ENCODE measurements around the gene C1QL1. TPM values are rescaled to one million over a fixed set of nuclear protein-coding genes. Genes with fewer than 3 reads are reported as not detected.

The C1QL1 gene
- total RNA-seq, 1 experiment from 2014 or later, result 1.5 TPM

- Mint-ChIP-seq H3K27ac (ENCODE audit: unreplicated experiment) (no peak overlapping the region), H3K4me1 (ENCODE audit: low read depth, unreplicated experiment) (peaks cover 8% of the 10 kb centered on the region), H3K9me3 (ENCODE audit: low read depth, unreplicated experiment) (peaks cover 2% of the 10 kb centered on the region), H3K27me3 (ENCODE audit: unreplicated experiment) (peaks cover 69% of the 10 kb centered on the region), H3K4me3 (ENCODE audit: low read depth, unreplicated experiment) (no peak overlapping the region), H3K36me3 (ENCODE audit: insufficient read depth, unreplicated experiment) (no peaks in the 10 kb centered on the region)
- intact Hi-C loops (cut with micrococcal nuclease; ENCODE audit: unreplicated experiment), result no loop called here
- TF ChIP-seq, protein P1, sequence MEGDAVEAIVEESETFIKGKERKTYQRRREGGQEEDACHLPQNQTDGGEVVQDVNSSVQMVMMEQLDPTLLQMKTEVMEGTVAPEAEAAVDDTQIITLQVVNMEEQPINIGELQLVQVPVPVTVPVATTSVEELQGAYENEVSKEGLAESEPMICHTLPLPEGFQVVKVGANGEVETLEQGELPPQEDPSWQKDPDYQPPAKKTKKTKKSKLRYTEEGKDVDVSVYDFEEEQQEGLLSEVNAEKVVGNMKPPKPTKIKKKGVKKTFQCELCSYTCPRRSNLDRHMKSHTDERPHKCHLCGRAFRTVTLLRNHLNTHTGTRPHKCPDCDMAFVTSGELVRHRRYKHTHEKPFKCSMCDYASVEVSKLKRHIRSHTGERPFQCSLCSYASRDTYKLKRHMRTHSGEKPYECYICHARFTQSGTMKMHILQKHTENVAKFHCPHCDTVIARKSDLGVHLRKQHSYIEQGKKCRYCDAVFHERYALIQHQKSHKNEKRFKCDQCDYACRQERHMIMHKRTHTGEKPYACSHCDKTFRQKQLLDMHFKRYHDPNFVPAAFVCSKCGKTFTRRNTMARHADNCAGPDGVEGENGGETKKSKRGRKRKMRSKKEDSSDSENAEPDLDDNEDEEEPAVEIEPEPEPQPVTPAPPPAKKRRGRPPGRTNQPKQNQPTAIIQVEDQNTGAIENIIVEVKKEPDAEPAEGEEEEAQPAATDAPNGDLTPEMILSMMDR (IDR thresholded peaks at IDR 0.05; ENCODE audit: unreplicated experiment), result no peak
- BruUV-seq (replicated peaks), result no TSS peak
- no peak for DNase-seq
- CTCF ChIA-PET, result interaction anchor here (1.1 kb wide), 1 partner anchor 14 kb away, joined by 3 read pairs; no protein-coding TSS in a partner anchor
Observed at GRCh38 chr17:44996304-44996703, 28.2 kb upstream of the C1QL1 start.

DNA sequence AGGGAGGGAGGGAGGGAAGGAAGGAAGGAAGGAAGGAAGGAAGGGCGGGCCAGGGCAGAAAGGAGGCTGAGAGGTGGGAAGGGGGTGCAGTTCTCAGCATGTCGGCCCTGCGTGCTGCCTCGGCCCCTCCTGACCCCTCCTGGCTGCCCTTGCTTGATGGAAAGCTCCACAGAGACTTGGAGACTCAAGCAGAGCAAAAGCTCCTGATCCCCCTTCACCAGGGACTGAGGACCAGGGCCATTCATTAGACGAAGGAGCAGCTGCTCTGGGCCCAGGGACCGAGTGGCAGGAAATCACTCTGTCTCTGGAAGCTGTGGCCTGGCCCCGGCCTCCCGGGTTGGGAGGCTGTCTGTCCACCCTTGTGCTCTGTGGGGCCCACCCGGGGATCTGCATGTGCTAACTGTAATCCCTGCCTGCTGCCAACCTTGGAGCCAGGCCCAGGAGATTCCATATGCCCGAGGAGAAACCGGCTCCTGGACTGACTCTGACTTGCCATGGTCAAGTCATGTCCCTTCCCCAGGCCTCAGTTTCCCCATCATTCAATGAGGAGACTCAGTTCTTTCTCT, 27.4 kb upstream of the C1QL1 start:
- Mint-ChIP-seq H3K27me3 (ENCODE audit: unreplicated experiment) (peaks cover 69% of the 10 kb centered on the region), H3K27ac (ENCODE audit: unreplicated experiment) (no peak overlapping the region), H3K4me1 (ENCODE audit: low read depth, unreplicated experiment) (peaks cover 8% of the 10 kb centered on the region), H3K4me3 (ENCODE audit: low read depth, unreplicated experiment) (no peak overlapping the region), H3K9me3 (ENCODE audit: low read depth, unreplicated experiment) (peaks cover 2% of the 10 kb centered on the region), H3K36me3 (ENCODE audit: insufficient read depth, unreplicated experiment) (no peaks in the 10 kb centered on the region)
- BruUV-seq (replicated peaks), result no TSS peak
- CTCF ChIA-PET, result interaction anchor here (1.1 to 1.3 kb wide), 2 partner anchors 13 to 24 kb away, joined by 3 to 7 read pairs; no protein-coding TSS in a partner anchor
- no peak for DNase-seq
- TF ChIP-seq, protein P1 (IDR thresholded peaks at IDR 0.05; ENCODE audit: unreplicated experiment), result no peak
- intact Hi-C loops (cut with micrococcal nuclease; ENCODE audit: unreplicated experiment), result no loop called here

DNA sequence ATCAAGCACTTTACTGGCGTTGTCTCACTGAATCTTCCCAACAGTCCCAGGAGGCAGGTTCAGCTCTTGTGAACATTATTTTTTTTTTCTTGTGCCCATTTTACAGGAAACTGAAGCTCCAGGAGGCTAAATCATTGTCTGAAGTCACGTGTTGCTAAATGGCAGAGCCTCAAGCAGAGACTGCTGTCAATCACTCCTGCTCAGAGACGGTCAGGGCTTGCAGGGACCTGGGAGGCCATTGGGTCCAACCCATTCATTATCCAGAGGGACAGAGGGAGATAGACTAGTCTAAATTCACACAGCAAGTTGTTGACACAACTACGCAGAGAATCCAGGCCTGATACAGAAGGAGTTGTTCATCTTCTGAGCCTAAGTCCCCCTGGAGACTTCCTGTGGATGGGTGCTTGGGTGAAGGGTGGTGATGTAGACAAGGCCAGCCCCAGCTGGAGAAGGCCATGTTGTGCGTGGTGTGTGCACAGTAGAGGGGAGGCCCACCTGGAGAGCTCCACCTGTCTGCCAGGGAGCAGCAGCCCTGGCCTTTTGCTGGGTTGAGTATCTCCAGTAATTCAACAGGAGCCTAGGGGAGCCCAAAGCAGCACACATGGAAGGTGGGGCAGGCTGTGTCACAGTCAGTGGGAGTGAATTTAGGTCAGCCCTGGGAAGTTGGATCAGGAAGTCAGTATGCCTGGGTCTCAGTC, 24.3 kb upstream of the C1QL1 start:
- H3K27me3 Mint-ChIP-seq (ENCODE audit: unreplicated experiment), result peaks cover 81% of the 10 kb centered on the region
- no TSS peak for BruUV-seq (replicated peaks)
- no peak for DNase-seq
- H3K27ac Mint-ChIP-seq (ENCODE audit: unreplicated experiment), result no peak overlapping the region
- no peak overlapping the region for H3K4me3 Mint-ChIP-seq (ENCODE audit: low read depth, unreplicated experiment)
- TF ChIP-seq, protein P1 (IDR thresholded peaks at IDR 0.05; ENCODE audit: unreplicated experiment), result no peak
- H3K36me3 Mint-ChIP-seq (ENCODE audit: insufficient read depth, unreplicated experiment), result no peaks in the 10 kb centered on the region
- H3K4me1 Mint-ChIP-seq (ENCODE audit: low read depth, unreplicated experiment), result peaks cover 16% of the 10 kb centered on the region
- intact Hi-C loops (cut with micrococcal nuclease; ENCODE audit: unreplicated experiment), result no loop called here
- H3K9me3 Mint-ChIP-seq (ENCODE audit: low read depth, unreplicated experiment), result no peaks in the 10 kb centered on the region
- CTCF ChIA-PET, result interaction anchor here (0.5 to 2.8 kb wide), 6 partner anchors 10 to 422 kb away, joined by 3 to 12 read pairs (median 5); no protein-coding TSS in a partner anchor

GRCh38 chr17:44990994-44991393, 22.9 kb upstream of the C1QL1 start:
- Mint-ChIP-seq H3K4me1 (ENCODE audit: low read depth, unreplicated experiment) (peaks cover 8% of the 10 kb centered on the region), H3K27ac (ENCODE audit: unreplicated experiment) (no peak overlapping the region), H3K4me3 (ENCODE audit: low read depth, unreplicated experiment) (no peak overlapping the region), H3K36me3 (ENCODE audit: insufficient read depth, unreplicated experiment) (no peaks in the 10 kb centered on the region), H3K27me3 (ENCODE audit: unreplicated experiment) (peaks cover 81% of the 10 kb centered on the region), H3K9me3 (ENCODE audit: low read depth, unreplicated experiment) (no peaks in the 10 kb centered on the region)
- DNase-seq, result peak; percentile 46
- intact Hi-C loops (cut with micrococcal nuclease; ENCODE audit: unreplicated experiment), result no loop called here
- no TSS peak for BruUV-seq (replicated peaks)
- CTCF ChIA-PET, result interaction anchor here (0.9 to 2.8 kb wide), 9 partner anchors 9 to 71 kb away, joined by 3 to 12 read pairs (median 5); partner anchors contain the start of gene C1QL1
- TF ChIP-seq, protein P1 (IDR thresholded peaks at IDR 0.05; ENCODE audit: unreplicated experiment), result no peak
